Bronchial epithelial cell (primary cell): ENCODE results near the gene TWIST2. TPM values are rescaled to one million over a fixed set of nuclear protein-coding genes. Genes with fewer than 3 reads are reported as not detected.

Experiments used
- DNase-seq: peaks from one replicate; pipeline ENCODE4 v3.0.0-alpha.2; 2010; ENCODE audit warnings: low read depth
- FAIRE-seq: peaks from 2 replicates; lab custom pipeline; 2011; peaks lifted over from hg19 to GRCh38; lab: Jason Lieb, UNC
- H3K27me3 ChIP-seq: 2 replicates; pipeline ENCODE4 v1.5.1; 2011; ENCODE audit warnings: low read length; ENCODE audit not compliant: control insufficient read depth, insufficient read depth
- H3K36me3 ChIP-seq: 2 replicates; pipeline ENCODE4 v1.5.1; 2011; ENCODE audit warnings: low read length; ENCODE audit not compliant: control insufficient read depth, insufficient read depth
- H3K4me3 ChIP-seq: 2 replicates; pipeline ENCODE4 v1.5.1; 2011; ENCODE audit warnings: mild to moderate bottlenecking, low read depth, low read length, control low read depth
- CTCF ChIP-seq: IDR thresholded peaks from 2 replicates; pipeline ENCODE4 v1.5.1; 2011; ENCODE audit warnings: mild to moderate bottlenecking, moderate library complexity, low read length, control low read depth, inconsistent platforms; ENCODE audit not compliant: insufficient read depth, severe bottlenecking
- total RNA-seq: library from RNA; depleted of rRNA; stranded (reverse); fragments of >200 nt; gene quantifications from 2 replicates; pipeline ENCODE4 v1.2.1, GENCODE V29; 2014

The TWIST2 gene
- total RNA-seq, 1 donor from 2014 or later: 7.4 TPM

- DNase-seq: no peak
- Histone ChIP-seq H3K27me3 (no peaks in the 10 kb centered on the region), H3K4me3 (no peak overlapping the region), H3K36me3 (no peaks in the 10 kb centered on the region)
- TF ChIP-seq CTCF: no peak
- no peak for FAIRE-seq
Observed at GRCh38 chr2:238854246-238854645, 6.4 kb downstream of the TWIST2 start.

DNA sequence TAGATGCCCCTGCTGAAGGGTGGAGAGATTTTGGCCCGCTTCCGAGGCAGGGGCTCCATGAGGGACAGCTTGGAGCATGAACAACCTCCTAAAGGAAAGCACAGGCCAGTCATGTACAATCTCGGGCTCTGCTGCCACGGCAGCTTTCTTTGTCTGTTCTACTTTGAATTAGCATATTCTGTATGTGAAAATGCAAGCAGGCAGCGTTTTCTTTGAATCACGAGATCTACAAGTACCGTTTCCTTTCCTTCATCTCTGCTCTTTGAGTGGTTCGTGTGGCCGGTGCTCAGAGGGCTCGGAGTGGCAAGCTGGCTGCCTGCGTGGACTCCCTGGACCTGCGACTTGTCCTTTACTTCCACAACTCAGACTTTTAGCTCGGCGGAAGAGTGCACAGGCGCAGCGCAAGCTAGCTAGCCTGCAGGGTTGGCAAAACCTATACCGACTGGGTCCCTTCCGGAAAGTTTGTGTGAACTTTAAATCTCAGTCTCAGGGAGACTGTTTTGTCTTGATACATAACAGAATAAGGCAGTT lies 6.9 kb downstream of the TWIST2 start:
- TF ChIP-seq CTCF: no peak
- FAIRE-seq (no peak), DNase-seq (no peak)
- H3K4me3 ChIP-seq: no peak overlapping the region
- no peaks in the 10 kb centered on the region for H3K27me3 ChIP-seq
- no peaks in the 10 kb centered on the region for H3K36me3 ChIP-seq

DNA sequence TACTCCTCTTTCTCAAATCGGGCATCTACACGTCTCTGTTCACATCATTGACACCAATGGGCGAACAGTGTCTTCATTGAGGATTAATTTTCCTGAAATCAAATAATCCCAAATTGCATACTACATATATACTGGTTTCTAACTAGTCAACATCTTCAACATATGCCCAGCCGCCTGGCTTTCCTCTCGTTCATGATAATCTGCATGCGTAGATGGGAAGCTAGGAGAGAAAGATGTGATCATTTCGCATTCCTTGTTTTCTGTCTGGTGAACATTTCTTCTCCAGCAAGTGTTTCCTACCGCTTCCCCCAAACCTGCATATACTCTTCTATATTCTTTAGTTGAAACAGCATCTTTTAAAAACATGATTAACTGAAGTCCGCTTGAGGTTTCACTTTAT lies 7.4 kb downstream of the TWIST2 start:
- DNase-seq: no peak
- H3K27me3 ChIP-seq: no peaks in the 10 kb centered on the region
- TF ChIP-seq CTCF: no peak
- FAIRE-seq: no peak
- H3K4me3 ChIP-seq: no peak overlapping the region
- H3K36me3 ChIP-seq: no peaks in the 10 kb centered on the region

- no peaks in the 10 kb centered on the region for H3K27me3 ChIP-seq
- DNase-seq (no peak), FAIRE-seq (no peak)
- TF ChIP-seq CTCF: no peak
- no peak overlapping the region for H3K4me3 ChIP-seq
- no peaks in the 10 kb centered on the region for H3K36me3 ChIP-seq
Observed at GRCh38 chr2:238855891-238856580, 8.2 kb downstream of the TWIST2 start.

GRCh38 chr2:238856713-238857567 lies 9.1 kb downstream of the TWIST2 start:
- Histone ChIP-seq H3K4me3 (no peak overlapping the region), H3K36me3 (no peaks in the 10 kb centered on the region), H3K27me3 (no peaks in the 10 kb centered on the region)
- DNase-seq (no peak), FAIRE-seq (no peak)
- no peak for TF ChIP-seq CTCF
